NCI-H2227 treated with DMSO at 0.1 percent for 48 hours (cell line): ENCODE results near the gene LIMS2.

Source experiments
- DNase-seq: peaks from one replicate; lab custom pipeline; 2025; lab: John Stamatoyannopoulos, UW

Gene LIMS2

DNA sequence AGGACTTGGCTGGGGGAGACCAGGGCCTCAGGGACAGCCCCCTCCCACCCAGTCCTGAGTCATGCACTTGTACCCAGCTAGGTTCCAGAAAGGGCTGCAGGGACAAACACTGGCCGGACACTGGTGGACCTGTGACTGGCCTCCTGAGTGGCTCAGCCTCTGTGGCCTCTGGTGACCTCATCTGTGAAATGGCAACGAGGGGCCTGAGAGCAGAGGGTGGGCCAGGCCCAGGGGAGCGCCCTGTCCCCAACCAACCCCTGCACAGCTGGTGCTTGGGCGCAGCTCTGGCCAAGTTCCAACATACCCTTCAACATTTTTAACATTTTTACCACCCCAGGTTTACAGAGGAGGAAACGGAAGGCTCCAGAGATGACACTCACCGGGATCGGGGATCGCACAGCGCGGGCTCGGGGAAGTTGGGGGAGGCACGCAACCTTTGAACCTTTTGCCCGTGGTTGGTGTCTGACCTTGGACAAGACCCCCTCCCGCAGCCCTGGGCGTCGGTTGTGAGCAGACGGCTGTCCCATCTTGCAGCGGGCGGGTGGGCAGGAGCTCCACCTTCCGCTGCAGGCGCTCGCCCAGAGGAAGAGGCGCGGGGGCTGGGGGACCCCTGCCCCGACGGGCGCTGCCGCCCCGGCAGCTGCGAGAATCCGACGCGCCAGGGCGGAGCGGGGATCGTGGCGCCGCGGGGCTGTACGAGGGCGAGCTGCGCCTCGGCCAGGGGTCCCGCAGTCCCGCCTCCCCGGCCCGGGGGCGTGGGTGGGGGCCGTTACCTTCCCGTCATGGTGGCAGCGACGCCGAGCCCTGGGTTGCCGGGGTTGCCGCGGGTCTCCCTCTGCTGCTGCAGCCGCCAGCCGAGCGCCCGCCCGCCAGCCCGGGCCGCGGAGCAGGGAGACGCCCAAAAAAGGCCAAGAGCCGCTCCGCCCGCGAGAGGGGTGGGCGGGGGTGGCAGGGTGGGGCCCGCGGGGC is 805 bp downstream of the LIMS2 start:
- DNase-seq: no peak

DNA sequence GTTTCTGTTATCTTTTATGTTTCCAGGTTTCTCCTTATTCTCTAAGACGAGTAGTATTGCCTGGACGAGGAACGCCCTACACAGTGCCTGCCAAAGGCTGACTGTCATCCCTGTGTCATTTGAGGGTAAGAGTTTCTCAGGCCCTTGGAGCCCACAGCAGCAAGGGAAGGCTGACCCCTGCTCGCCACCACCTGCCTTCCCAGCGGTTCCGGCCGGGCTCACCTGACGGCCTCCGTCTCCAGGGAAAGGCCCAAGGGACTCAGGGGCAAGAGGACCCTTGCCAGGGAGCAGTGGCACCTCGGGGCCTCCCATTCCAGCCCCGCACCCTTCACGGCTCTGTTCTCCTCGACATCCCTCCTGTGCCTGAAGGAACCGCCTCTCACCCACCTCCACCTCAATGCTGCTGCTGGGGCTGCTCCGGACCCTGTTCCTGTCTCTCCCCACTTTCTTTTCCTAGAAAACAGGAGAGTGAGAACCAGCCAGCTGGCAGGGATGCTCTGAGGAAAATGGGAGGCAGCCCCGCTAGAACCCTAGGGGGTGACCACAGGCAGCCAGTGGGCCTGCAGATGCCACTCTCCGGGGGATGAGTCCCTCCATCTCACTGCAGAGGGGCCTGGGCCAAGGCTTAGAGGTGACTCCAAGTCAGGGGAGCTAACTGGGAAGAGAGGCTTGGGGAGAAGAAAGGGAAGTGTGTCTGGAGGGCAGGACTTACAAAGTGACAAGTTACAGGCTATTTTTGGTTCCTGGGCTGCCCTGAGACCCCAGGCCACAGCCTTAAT is 1.9 kb downstream of the LIMS2 start:
- no peak for DNase-seq

DNA sequence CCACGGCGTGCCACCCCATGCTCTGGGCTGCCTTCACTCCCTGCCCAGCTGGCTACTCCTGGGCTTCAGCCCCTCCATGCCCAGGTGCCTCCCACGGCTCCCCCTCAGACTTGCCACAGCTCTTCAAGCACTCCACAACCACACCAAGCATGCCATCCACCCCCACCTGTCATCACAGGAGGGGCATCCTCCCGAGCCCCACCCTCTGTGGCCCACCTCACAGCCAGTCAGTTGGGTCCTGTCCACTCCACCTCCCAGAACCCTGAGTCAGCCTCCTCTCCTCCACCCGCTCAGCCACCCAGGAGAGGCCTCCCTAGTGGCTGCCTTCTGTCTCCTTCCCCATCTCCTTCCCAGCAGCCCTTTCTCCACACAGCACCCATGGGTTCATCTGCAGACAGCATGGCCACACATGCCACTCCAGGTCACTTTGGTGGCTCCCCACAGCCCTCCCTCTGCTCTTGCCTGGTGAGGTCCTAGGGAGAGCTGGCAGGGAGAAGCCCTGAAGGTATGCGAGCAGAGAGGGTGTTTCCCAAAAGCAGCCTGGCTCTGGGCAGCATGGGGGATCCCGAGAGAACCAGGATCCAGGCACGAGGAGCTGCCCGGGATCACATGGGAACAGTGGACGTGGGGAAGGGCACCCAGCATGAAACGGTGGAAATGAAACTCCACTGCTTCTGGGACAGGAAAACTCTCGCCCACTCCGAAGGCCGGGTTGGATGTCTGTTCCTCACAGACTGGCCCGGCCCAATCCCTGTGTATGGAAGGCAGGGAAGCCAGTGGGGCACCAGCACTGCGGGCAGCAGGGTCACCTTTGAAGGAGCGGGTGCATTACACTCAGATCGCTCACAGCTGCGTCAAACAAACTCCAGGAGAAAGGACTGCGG is 2.7 kb downstream of the LIMS2 start:
- DNase-seq: no peak

DNA sequence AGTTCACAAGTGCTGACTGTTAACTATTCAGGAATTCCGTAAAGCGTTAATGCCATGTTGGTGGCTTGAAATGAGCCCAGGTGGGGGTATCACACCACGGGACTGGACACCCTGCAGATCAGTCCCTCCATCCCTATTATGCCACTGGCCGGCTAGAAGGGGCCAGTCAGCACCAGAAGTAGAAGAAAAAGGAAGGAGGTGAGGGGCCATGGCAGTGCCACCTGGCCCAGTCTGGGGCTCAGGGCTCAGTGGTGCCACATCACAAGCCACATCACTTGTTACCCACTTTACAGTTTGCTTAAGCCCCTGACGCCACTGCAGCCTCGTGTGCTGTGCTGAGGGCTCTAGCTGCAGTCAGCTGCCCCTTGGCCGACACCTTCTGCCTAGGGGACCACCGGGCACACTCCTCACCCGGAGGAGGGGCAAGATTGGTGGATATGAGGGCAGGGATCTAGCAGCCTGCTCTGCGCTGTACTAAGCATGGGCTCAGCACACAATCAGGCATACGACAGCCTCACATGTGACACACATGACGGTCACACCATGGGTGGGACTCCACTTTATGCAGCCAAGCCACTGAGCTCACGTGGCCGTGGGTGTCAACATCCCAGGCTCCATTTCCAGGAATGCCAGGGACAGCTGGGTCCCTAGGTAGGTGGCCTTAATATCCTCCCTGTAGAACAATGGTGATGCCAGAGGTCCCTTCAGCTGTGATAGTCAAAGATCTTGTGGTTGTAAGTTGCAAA is 3.6 kb downstream of the LIMS2 start:
- no peak for DNase-seq

DNA sequence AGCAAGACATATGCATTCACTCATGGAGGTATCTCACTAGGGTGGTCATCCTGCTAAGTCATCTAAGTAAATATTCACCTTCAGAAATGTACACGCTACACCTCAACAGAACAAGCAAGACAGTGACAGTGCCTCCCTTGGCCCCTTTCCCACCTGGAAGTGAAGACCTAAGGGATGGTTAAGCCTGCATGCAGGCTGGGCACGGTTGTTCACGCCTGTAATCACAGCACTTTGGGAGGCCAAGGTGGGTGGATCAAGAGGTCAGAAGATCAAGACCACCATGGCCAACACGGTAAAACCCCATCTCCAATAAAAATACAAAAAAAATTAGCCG is 4.4 kb downstream of the LIMS2 start:
- DNase-seq: no peak

DNA sequence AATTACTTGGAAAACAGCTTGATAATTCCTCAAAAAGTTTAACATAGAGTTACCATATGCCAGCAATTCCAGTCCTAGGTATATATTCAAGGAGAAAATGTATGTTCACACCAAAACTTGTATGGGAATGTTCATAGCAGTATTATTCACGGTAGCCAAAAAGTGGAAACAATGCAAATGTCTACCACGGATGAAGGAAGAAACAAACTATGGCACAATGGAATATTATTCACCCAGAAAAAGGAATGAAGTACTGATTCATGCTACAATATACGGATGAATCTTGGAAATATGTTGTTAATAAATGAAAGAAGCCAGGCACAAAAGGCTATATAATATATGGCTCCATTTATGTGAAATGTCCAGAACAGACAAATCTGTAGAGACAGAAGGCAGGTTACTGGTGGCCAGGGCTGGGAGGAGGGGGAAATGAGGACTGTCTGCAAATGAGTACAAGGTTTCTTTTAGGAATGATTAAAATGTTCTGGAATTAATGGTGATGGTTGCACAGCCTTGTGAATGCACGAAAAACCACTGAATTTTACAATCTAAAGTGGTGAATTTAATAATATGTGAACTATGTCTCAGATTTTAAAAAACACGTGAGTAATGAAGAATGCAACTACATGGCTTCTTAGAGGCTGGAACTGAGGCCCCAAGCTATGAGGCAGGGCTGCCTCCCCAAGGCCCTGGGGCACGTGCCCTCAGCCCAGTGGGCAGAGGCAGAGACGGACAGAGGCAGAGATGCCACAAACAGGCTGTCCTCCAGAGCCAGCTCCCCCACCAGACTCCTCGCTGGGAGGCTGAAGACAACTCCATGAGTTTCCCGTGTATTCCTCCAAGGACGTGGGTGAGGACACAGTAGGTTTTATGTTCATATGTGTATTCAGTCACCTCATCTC is 5.0 kb downstream of the LIMS2 start:
- DNase-seq: no peak

DNA sequence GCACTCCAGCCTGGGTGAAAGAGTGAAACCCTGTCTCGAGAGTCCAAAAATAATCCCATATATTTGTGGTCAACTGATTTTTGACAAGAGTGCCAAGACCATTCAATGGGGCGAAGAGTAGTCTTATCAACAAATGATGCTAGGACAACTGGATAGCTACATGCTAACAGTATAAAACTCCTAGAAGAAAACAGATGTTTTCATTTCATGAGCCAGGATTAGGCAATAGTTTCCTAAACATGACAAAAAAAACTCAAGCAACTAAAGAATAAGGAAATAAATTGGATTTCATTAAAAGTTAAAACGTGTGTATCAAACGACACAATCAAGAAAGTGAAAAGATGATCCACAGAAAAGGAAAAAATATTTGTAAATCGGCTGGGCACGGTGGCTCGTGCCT is 6.3 kb downstream of the LIMS2 start:
- no peak for DNase-seq

DNA sequence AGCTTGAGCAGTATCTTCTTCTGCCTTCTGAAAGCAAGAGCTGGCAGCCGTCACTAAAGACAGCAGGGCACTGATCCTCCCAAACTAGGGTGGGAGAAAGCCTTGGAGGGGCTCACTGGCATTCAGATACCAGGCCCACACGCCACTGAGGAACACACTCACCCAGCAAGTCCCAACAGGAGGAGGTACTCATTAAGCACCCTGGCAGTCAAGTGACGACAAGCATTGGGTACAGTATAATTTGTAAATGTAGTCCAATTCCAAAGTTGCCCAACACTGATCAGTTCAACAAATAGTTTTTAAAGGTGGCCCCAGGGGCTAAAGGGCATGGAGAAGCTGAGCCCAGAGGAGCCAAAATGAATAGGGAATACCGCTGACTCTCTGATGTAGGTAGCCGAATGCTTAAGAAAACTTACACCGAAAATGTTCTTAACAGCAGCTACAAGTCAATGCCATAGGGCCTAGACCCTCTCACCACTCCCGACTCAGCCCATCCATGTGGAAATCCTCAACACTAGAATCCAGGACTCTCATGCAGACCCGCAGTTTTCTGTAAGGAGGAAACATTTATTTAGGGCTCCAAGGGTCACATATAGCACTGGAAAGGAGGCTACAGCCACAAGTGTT is 9.9 kb downstream of the LIMS2 start:
- DNase-seq: no peak

DNA sequence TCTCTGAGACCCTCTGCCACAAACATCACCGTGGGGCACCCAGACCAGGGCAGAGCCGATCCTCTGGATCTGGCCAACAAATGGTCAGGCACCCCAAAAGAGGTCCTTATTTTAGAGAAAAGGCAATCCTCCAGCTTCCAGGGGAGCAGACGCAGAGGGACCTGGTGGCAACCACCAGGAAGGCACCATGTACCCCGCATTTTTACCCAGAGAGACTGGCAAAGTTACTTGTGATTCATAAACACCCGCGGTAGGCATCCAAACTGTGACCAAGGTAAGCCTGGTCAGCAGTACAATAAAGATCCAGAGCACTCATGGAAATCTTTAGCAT is 10.5 kb downstream of the LIMS2 start:
- DNase-seq: no peak

DNA sequence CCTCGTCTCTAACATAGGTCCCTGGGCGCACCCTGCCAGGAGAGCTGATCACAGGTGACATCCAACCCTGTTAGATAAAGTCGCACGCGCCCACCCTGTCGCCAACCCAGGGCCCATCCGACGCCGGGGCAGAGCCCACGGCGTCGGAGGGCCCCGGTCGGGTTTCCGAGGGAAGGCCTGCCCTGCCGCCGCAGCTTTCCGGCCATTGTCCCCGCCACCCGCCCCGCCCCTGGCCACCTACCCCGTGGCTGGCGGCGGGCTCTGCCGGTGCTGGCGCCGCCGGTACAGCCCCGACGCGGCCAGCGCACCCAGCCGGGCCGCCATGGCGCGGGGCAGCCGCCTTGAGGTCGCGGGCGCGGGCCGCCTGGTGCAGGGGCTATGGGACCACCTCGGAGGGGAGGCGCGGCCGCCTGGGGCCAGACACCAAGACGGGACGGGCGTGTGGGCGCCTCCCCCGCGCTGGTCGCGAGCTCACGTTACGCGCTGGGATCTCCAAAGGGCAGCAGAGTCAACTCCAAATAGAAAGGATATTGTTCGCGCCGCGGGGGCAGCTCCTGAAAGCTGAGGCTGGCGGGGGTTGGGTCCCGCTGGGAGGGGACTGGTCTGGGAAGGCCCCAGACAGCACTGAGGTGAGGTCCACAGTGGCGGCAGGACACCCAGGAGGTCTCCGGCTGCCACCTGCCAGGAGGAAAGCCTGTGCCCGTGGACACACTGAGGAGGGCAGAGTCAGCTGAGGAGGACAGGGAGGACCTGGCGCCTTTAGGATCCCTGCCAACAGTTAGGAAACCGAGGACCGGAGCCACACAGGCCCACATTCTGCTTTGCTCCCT is 11.1 kb downstream of the LIMS2 start:
- no peak for DNase-seq

DNA sequence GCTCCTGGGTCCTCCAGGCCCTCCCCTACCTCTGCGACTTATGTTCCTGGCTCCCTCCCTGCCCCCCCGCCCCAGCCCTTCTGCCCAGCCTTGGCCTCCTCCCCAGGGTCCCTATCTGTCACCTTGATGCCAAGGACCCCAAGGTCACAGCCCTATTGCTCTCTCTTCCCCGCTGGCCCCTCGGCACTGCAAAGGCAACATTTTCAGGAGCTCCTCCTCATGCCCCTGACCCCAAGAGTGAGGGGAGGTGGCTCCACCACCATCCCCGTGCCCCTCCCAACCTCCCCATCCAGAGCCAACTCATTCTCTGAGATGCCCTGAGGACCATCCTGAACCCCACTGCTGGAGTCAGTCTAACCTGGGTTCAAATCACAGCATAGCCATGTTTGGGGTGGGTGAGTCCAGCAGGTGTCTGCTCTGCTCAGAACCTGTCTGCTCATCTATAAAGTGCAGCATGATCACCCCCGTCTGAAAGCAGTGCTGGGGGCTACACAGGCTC is 11.7 kb downstream of the LIMS2 start:
- no peak for DNase-seq

DNA sequence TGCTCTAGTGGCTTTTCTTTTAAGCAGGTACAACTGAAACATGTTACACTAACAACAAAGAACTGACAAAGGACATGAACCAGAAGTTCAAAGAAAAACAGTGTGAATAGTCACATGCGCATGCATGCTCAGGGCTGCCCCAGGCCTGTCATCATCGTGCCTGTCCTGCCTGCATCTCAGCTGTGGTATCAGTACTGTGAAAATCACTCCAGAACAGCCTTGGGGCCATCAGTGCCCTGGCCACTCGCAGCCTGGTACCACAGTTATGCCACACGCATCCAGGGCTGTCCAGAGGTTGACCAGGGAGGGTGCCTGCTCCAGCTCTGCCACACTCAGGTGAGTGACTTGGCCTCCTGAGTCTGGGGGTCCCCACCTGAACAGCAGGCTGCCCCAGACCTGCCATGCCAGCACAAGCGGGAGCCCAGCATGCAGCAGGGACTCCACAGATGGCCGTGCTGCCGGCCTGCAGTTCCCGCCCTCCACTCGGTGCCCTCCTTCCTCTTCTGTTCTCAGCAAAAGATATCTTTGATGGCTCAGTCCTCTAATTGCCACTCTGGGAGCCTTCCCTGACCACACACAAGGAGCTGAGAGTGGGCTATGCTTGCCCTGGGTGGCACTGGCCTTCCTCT is 12.3 kb downstream of the LIMS2 start:
- DNase-seq: no peak

DNA sequence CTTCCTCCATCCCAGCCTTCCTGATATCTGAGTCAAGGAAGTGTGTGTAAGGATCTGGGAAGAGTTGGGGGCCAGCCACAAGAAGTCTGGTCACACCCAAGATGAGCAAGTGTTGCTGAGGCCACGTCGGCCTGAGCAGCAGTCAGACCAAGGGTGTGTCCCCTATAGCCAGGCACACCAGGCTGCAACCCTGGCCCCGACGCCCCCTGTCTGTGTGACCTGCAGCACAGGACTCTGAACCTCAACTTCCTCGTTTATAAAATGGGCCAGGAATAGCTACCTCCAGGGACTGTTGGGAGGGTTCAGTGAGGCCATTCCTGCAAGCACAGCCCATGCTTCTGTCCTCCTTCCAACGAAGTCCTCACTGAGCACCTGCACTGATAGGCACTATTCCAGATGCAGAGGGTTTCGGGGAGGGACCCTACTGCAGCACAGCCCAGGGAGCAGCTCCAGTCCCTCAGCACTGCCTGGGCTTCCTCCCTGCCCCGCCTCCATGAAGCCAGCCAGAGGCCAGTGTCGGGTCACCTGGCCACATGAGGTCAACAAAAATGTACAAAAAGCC is 13.3 kb downstream of the LIMS2 start:
- DNase-seq: no peak

DNA sequence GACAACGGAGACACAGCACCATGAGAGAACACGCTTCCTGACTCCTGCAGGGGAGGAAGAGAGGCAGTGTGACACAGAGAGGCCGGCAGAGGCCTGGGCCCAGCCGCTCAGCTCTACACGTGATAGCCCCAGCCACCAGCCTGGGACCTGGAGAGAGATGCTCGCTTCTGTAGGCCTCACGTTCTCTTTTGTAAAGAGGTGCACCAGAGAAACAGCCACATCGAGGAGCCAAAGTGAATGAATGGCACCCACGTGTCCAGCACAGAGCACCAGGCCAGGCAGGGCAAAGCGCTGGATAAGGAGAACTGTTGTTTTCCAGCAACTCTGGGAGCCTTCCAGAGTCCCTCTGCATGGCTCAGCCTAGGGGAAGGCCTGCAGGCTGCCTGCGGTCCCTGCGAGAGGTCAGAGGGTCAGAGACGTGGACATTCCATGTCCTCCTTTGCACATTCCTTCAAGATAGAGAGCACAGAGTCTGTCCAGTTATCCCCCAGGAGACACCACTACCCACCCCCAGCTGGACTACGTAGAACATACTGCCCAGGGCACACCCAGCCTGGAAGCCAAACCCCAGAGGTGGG is 14.2 kb downstream of the LIMS2 start:
- no peak for DNase-seq

DNA sequence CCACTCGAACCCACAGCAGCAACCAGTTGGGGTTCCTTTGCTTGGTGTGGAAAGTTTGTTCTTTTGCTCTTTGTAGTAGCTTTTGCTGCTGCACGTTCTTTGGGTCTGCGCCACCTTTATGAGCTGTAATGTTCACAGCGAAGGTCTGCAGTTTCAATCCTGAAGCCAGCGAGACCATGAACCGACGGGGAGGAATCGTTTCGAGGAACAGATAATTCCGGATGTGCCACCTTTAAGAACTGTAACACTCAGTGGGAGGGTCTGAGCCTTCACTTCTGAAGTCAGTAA is 15.1 kb downstream of the LIMS2 start:
- no peak for DNase-seq

DNA sequence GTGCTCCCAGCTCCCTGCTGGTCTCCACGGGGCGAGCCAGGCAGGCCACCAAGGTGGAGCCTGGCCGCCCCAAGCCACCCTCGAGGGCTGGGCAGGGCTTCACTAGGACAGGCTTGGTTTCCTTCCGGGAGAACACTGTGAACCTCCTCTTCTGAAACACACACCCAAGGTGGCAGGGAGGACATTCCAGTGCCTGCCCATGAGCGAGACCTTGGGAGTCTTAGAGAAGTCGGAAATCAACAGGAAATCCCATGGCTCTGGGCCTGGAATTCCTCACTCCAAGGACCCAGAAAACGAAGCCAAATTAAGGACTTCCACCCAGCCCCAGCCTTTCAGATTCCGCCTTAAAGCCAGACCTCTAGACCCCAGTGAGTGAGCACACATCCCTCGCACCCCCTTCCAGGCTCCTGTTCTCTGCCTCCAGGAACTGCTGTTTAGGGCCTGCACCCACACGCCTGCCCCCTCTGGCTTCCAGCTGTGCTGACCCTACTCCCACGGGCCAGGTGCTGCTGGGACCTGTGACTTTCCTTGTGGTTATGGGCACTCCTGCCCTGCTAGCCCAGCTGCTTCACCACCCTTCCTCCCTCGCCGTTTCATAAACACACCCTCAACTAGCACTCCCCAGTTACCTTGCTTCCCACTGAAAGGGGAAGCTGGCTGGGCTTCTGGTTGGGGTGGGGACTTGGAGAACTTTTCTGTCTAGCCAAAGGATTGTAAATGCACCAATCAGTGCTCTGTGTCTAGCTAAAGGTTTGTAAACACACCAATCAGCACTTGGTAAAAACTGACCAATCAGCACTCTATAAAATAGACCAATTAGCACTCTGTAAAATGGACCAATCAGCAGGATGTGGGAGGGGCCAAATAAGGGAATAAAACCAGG is 15.7 kb downstream of the LIMS2 start:
- DNase-seq: no peak
